HG03432 (cell line): ENCODE results near the gene PLA2G4B.
"Not testable (repeated sequence)": the region's sequence is repeated elsewhere in the genome, so short reads cannot be mapped to it uniquely, and the experiment has no call there.

ENCODE experiments used
- ATAC-seq: cut with Tn5 transposase; IDR thresholded peaks from one replicate; pipeline ENCODE4 v1.9.1; 2021; ENCODE audit warnings: mild to moderate bottlenecking, moderate library complexity; ENCODE audit not compliant: unreplicated experiment

PLA2G4B gene

GRCh38 chr15:41827290-41827879, 11.3 kb upstream of the PLA2G4B start:
- ATAC-seq, result peak; percentile 12

GRCh38 chr15:41827880-41828806, 10.5 kb upstream of the PLA2G4B start, which contains the start of gene JMJD7:
Gene JMJD7, plus strand, starts transcription at chr15:41828092. Its CDS starts 33 bp downstream, at chr15:41828125.
- ATAC-seq, result peak; percentile 75

GRCh38 chr15:41828807-41829141, 9.9 kb upstream of the PLA2G4B start:
- no peak for ATAC-seq

GRCh38 chr15:41829959-41830646, 8.5 kb upstream of the PLA2G4B start:
- no peak for ATAC-seq

GRCh38 chr15:41831291-41831690, 7.4 kb upstream of the PLA2G4B start:
- ATAC-seq, result not testable (repeated sequence)

- no peak for ATAC-seq
These were observed 6.4 kb upstream of the PLA2G4B start for GRCh38 chr15:41832208-41832607.

- no peak for ATAC-seq
These were observed 5.8 kb upstream of the PLA2G4B start for GRCh38 chr15:41832875-41833274.

GRCh38 chr15:41834096-41834495, 4.6 kb upstream of the PLA2G4B start:
- ATAC-seq, result no peak

- no peak for ATAC-seq
These were observed 2.6 kb upstream of the PLA2G4B start for GRCh38 chr15:41836073-41836472.

GRCh38 chr15:41836713-41837454, 1.8 kb upstream of the PLA2G4B start:
- no peak for ATAC-seq

GRCh38 chr15:41839781-41840491, 1.3 kb downstream of the PLA2G4B start:
- ATAC-seq, result no peak

- ATAC-seq, result no peak
These were observed 2.0 kb downstream of the PLA2G4B start for GRCh38 chr15:41840673-41841072.

- no peak for ATAC-seq
These were observed 2.5 kb downstream of the PLA2G4B start for GRCh38 chr15:41841131-41841530.

- no peak for ATAC-seq
These were observed 3.6 kb downstream of the PLA2G4B start for GRCh38 chr15:41842229-41842628.

GRCh38 chr15:41843571-41843970, 4.9 kb downstream of the PLA2G4B start:
- no peak for ATAC-seq

GRCh38 chr15:41844814-41845213, 6.2 kb downstream of the PLA2G4B start:
- no peak for ATAC-seq

- no peak for ATAC-seq
These were observed 8.6 kb downstream of the PLA2G4B start for GRCh38 chr15:41847206-41847605.

GRCh38 chr15:41847981-41848380, 9.3 kb downstream of the PLA2G4B start:
- ATAC-seq, result no peak

GRCh38 chr15:41848631-41849030, 10.0 kb downstream of the PLA2G4B start:
- no peak for ATAC-seq

GRCh38 chr15:41849204-41849603, 10.6 kb downstream of the PLA2G4B start:
- ATAC-seq, result no peak
